GM12878 (cell line): ENCODE measurements around the gene UCHL5.

Experiments used
- BRCA1 ChIP-seq: IDR thresholded peaks from 2 replicates; pipeline ENCODE4 v1.6.1; 2011; ENCODE audit warnings: low read depth, low read length, improper control_type of control experiment
- CTCF ChIP-seq, 3 experiments: IDR thresholded peaks in 2 of 3; conservative IDR thresholded peaks in 1 of 3; 2 replicates each; pipeline ENCODE4 v1.5.1; 2011; ENCODE audit warnings: low read depth in 3 of 3, low read length in 3 of 3, mild to moderate bottlenecking in 3 of 3, control low read depth in 2 of 3, moderate library complexity in 2 of 3, inconsistent platforms in 1 of 3, mixed read lengths in 1 of 3; ENCODE audit not compliant: control insufficient read depth in 2 of 3, insufficient read depth in 1 of 3; ENCODE audit errors: extremely low read depth in 1 of 3
- IKZF1 ChIP-seq: fragments of 450-650 bp; conservative IDR thresholded peaks from 2 replicates; pipeline ENCODE4 v1.6.1; 2017; ENCODE audit warnings: antibody characterized with exemption, mild to moderate bottlenecking
- SIN3A ChIP-seq: IDR thresholded peaks from 2 replicates; pipeline ENCODE4 v1.6.1; 2012; ENCODE audit warnings: low read depth, low read length, improper control_type of control experiment
- SRF ChIP-seq, 2 experiments: IDR thresholded peaks; 2 replicates each; pipeline ENCODE4 v1.6.1; 2011; ENCODE audit warnings: low read depth in 2 of 2, low read length in 2 of 2, mild to moderate bottlenecking in 1 of 2, moderate library complexity in 1 of 2
- TCF7 ChIP-seq: IDR thresholded peaks from 2 replicates; pipeline ENCODE4 v1.6.1; 2014; ENCODE audit warnings: antibody characterized with exemption, borderline replicate concordance

- TF ChIP-seq TCF7 (no peak), BRCA1 (no peak), SIN3A (no peak), IKZF1 (no peak), SRF (IDR thresholded peaks at IDR 0.05; ENCODE audit: low read depth in 2 of 2, low read length in 2 of 2) (no peak), CTCF (IDR thresholded peaks at IDR 0.05 in 2 of 3, conservative IDR thresholded peaks at IDR 0.05 in 1 of 3; ENCODE audit: control insufficient read depth in 2 of 3, extremely low read depth in 1 of 3, insufficient read depth in 1 of 3, low read depth in 3 of 3, low read length in 3 of 3) (no peak)
These were observed 78.3 kb downstream of the UCHL5 start for GRCh38 chr1:192980856-192981255.
